NCI-H524 (cell line): ENCODE measurements around the gene ATP6V1B1.

Experiments used
- DNase-seq, 2 experiments: peaks; one replicate each; lab custom pipeline; 2025; lab: John Stamatoyannopoulos, UW

The ATP6V1B1 gene

GRCh38 chr2:70966681-70967080, 31.0 kb downstream of the ATP6V1B1 start:
- no peak for DNase-seq

- no peak for DNase-seq
These were observed 31.5 kb downstream of the ATP6V1B1 start for GRCh38 chr2:70967189-70967588.

- no peak for DNase-seq
These were observed 38.9 kb downstream of the ATP6V1B1 start for GRCh38 chr2:70974592-70974991.

- no peak for DNase-seq
These were observed 39.5 kb downstream of the ATP6V1B1 start for GRCh38 chr2:70975237-70975636.

GRCh38 chr2:70977605-70978205, 42.0 kb downstream of the ATP6V1B1 start:
- DNase-seq, result no peak

GRCh38 chr2:70978341-70979179, 42.9 kb downstream of the ATP6V1B1 start, which contains the start of gene ANKRD53:
Gene ANKRD53 (plus strand): TSS chr2:70978630. CDS start chr2:70978646, 16 bp downstream.
- DNase-seq, result peak in 1 of 2 experiments; percentile 38

- DNase-seq, result no peak
These were observed 43.4 kb downstream of the ATP6V1B1 start for GRCh38 chr2:70979180-70979488.

GRCh38 chr2:70979626-70980025, 43.9 kb downstream of the ATP6V1B1 start:
- no peak for DNase-seq

- no peak for DNase-seq
These were observed 45.7 kb downstream of the ATP6V1B1 start for GRCh38 chr2:70981421-70981820.

GRCh38 chr2:70981866-70982810, 46.4 kb downstream of the ATP6V1B1 start:
- no peak for DNase-seq

GRCh38 chr2:70982971-70983370, 47.3 kb downstream of the ATP6V1B1 start:
- no peak for DNase-seq

- no peak for DNase-seq
These were observed 48.0 kb downstream of the ATP6V1B1 start for GRCh38 chr2:70983506-70984227.

- DNase-seq, result no peak
These were observed 48.5 kb downstream of the ATP6V1B1 start for GRCh38 chr2:70984228-70984575.

GRCh38 chr2:70984576-70985282, 49.0 kb downstream of the ATP6V1B1 start:
- DNase-seq, result no peak

GRCh38 chr2:70985283-70985688, 49.6 kb downstream of the ATP6V1B1 start:
- no peak for DNase-seq

- DNase-seq, result no peak
These were observed 50.3 kb downstream of the ATP6V1B1 start for GRCh38 chr2:70985956-70986355.

GRCh38 chr2:70986499-70987189, 50.9 kb downstream of the ATP6V1B1 start:
- DNase-seq, result no peak

GRCh38 chr2:70987386-70987785, 51.7 kb downstream of the ATP6V1B1 start:
- no peak for DNase-seq

- no peak for DNase-seq
These were observed 52.5 kb downstream of the ATP6V1B1 start for GRCh38 chr2:70988151-70988550.
